PC-9 (cell line): ENCODE measurements around the gene TMEM25. TPM values are rescaled to one million over a fixed set of nuclear protein-coding genes. Genes with fewer than 3 reads are reported as not detected.

Source experiments
- BruUV-seq: library from RNA; stranded (reverse); fragments of 400-500 nt; replicated peaks from 2 replicates; lab custom pipeline; 2021; lab: Mats Ljungman, UMichigan
- CTCF ChIA-PET: fragments of 300-600 bp; sonication (Branson Sonifier 250); formaldehyde crosslinking; loops from one replicate; lab custom pipeline; 2022; ENCODE audit warnings: antibody characterized with exemption; lab: Charles Lee
- POLR2A ChIA-PET: fragments of 300-600 bp; sonication (Branson Sonifier 250); formaldehyde crosslinking; loops from one replicate; lab custom pipeline; 2022; ENCODE audit warnings: antibody characterized with exemption; ENCODE audit not compliant: unreplicated experiment; lab: Charles Lee
- DNase-seq, 2 experiments: peaks; one replicate each; pipeline versions ENCODE4 v3.0.0 to v3.0.0-alpha.2; 2015 to 2022; ENCODE audit warnings: mixed read lengths in 1 of 2
- H2AFZ ChIP-seq: fragments of 200-600 bp; sonication (generic); 2 replicates; pipeline ENCODE4 v1.8.1; 2017; ENCODE audit warnings: antibody characterized with exemption
- H3F3A ChIP-seq: fragments of 200-600 bp; sonication (generic); 2 replicates; pipeline ENCODE4 v1.8.1; 2017; ENCODE audit warnings: antibody characterized with exemption, mild to moderate bottlenecking, low read depth; ENCODE audit not compliant: insufficient read depth
- H3K27ac ChIP-seq: fragments of 200-600 bp; sonication (generic); 2 replicates; pipeline ENCODE4 v1.6.1; 2016; ENCODE audit warnings: mixed run types
- H3K27me3 ChIP-seq: fragments of 200-600 bp; sonication (generic); 2 replicates; pipeline ENCODE4 v1.6.1; 2016; ENCODE audit warnings: low read depth, mixed run types; ENCODE audit not compliant: insufficient read depth
- H3K36me3 ChIP-seq: fragments of 200-600 bp; sonication (generic); 2 replicates; pipeline ENCODE4 v1.6.1; 2016; ENCODE audit warnings: low read depth, mixed run types
- H3K4me1 ChIP-seq: fragments of 200-600 bp; sonication (generic); replicated peaks from 2 replicates; pipeline ENCODE4 v1.6.1; 2016; ENCODE audit warnings: mixed run types; ENCODE audit not compliant: insufficient read depth
- H3K4me2 ChIP-seq: fragments of 200-600 bp; sonication (generic); 2 replicates; pipeline ENCODE4 v1.6.1; 2017; ENCODE audit warnings: mixed run types
- H3K4me3 ChIP-seq: fragments of 200-600 bp; sonication (generic); 2 replicates; pipeline ENCODE4 v1.6.1; 2016; ENCODE audit warnings: mixed run types
- H3K79me2 ChIP-seq: fragments of 200-600 bp; sonication (generic); 2 replicates; pipeline ENCODE4 v1.6.1; 2017; ENCODE audit warnings: low read depth, mixed run types
- H3K9me2 ChIP-seq: fragments of 200-600 bp; sonication (generic); 2 replicates; pipeline ENCODE4 v1.8.1; 2017; ENCODE audit warnings: mild to moderate bottlenecking; ENCODE audit not compliant: insufficient read depth
- H3K9me3 ChIP-seq: fragments of 200-600 bp; sonication (generic); 2 replicates; pipeline ENCODE4 v1.8.1; 2016; ENCODE audit warnings: low read depth; ENCODE audit not compliant: insufficient read depth
- H4K20me1 ChIP-seq: fragments of 200-600 bp; sonication (generic); 2 replicates; pipeline ENCODE4 v1.8.1; 2017; ENCODE audit not compliant: insufficient read depth
- CTCF ChIP-seq: fragments of 200-600 bp; sonication (generic); conservative IDR thresholded peaks from 2 replicates; pipeline ENCODE4 v1.6.1; 2017; ENCODE audit warnings: mixed run types, antibody characterized with exemption, mild to moderate bottlenecking, moderate library complexity
- EZH2 ChIP-seq: fragments of 200-600 bp; sonication (generic); IDR thresholded peaks from 2 replicates; pipeline ENCODE4 v1.8.0; 2017; ENCODE audit warnings: antibody characterized with exemption, low read depth
- intact Hi-C: fragments of 100-400 bp; cut with micrococcal nuclease; formaldehyde crosslinking; loops from one replicate; pipeline ENCODE4 v1.10.0; 2022; ENCODE audit not compliant: unreplicated experiment
- total RNA-seq: library from RNA; stranded (reverse); gene quantifications from 2 replicates; pipeline ENCODE4 v1.2.3, GENCODE V29; 2021

TMEM25 gene
- total RNA-seq, 1 experiment from 2014 or later = 14.1 TPM

- intact Hi-C loops = no loop called here
- Histone ChIP-seq H3K9me2 (no peaks in the 10 kb centered on the region), H3K9me3 (no peaks in the 10 kb centered on the region), H3K27ac (no peak overlapping the region), H3K4me2 (no peak overlapping the region), H2AFZ (no peak overlapping the region), H3K4me1 (no peaks in the 10 kb centered on the region), H3K27me3 (no peaks in the 10 kb centered on the region), H4K20me1 (no peaks in the 10 kb centered on the region), H3F3A (peaks cover 3% of the 10 kb centered on the region), H3K4me3 (no peak overlapping the region), H3K79me2 (no peaks in the 10 kb centered on the region), H3K36me3 (no peaks in the 10 kb centered on the region)
- no peak for DNase-seq
- no peak for TF ChIP-seq EZH2
- TF ChIP-seq CTCF = no peak
- BruUV-seq = no TSS peak
- CTCF ChIA-PET = interaction anchor here (0.6 kb wide), 1 partner anchor 10 kb away, joined by 3 read pairs; no protein-coding TSS in a partner anchor
- POLR2A ChIA-PET = no interaction called here
Observed at GRCh38 chr11:118544647-118545010, 13.6 kb downstream of the TMEM25 start.

- no peaks in the 10 kb centered on the region for H4K20me1 ChIP-seq
- CTCF ChIA-PET = no interaction called here
- TF ChIP-seq CTCF (no peak), EZH2 (no peak)
Observed at GRCh38 chr11:118545533-118545932, 14.5 kb downstream of the TMEM25 start.

GRCh38 chr11:118547132-118547531 lies 16.1 kb downstream of the TMEM25 start:
- Histone ChIP-seq H3K27ac (no peak overlapping the region), H3K79me2 (no peaks in the 10 kb centered on the region), H3K4me3 (no peak overlapping the region), H3K36me3 (no peaks in the 10 kb centered on the region), H3F3A (peaks cover 3% of the 10 kb centered on the region), H2AFZ (no peak overlapping the region), H3K9me2 (no peaks in the 10 kb centered on the region), H3K4me1 (no peaks in the 10 kb centered on the region), H3K4me2 (no peak overlapping the region), H4K20me1 (no peaks in the 10 kb centered on the region), H3K27me3 (no peaks in the 10 kb centered on the region), H3K9me3 (no peaks in the 10 kb centered on the region)
- intact Hi-C loops = no loop called here
- no peak for DNase-seq
- no TSS peak for BruUV-seq
- POLR2A ChIA-PET = interaction anchor here (0.6 kb wide), 1 partner anchor 313 kb away, joined by 5 read pairs; no protein-coding TSS in a partner anchor
- CTCF ChIA-PET = no interaction called here
- TF ChIP-seq EZH2 = no peak

More at GRCh38 chr11:118545533-118545932, 14.5 kb downstream of the TMEM25 start:
- intact Hi-C loops = no loop called here
- Histone ChIP-seq H3K4me1 (no peaks in the 10 kb centered on the region), H3K4me2 (no peak overlapping the region), H2AFZ (no peak overlapping the region), H3K79me2 (no peaks in the 10 kb centered on the region), H3K9me3 (no peaks in the 10 kb centered on the region), H3K9me2 (no peaks in the 10 kb centered on the region), H3K27me3 (no peaks in the 10 kb centered on the region), H3F3A (peaks cover 3% of the 10 kb centered on the region), H3K27ac (no peak overlapping the region), H3K4me3 (no peak overlapping the region), H3K36me3 (no peaks in the 10 kb centered on the region)
- DNase-seq = no peak
- no TSS peak for BruUV-seq
- POLR2A ChIA-PET = no interaction called here

GRCh38 chr11:118552341-118552740 lies 21.3 kb downstream of the TMEM25 start:
- no peaks in the 10 kb centered on the region for H3F3A ChIP-seq
- TF ChIP-seq CTCF (no peak), EZH2 (no peak)
- no peaks in the 10 kb centered on the region for H3K4me1 ChIP-seq
- no peak overlapping the region for H3K4me3 ChIP-seq
- no peaks in the 10 kb centered on the region for H3K79me2 ChIP-seq
- H3K4me2 ChIP-seq = no peak overlapping the region
- H3K9me2 ChIP-seq = no peaks in the 10 kb centered on the region
- POLR2A ChIA-PET = no interaction called here
- no peak overlapping the region for H3K27ac ChIP-seq
- no peaks in the 10 kb centered on the region for H3K36me3 ChIP-seq
- H3K9me3 ChIP-seq = no peaks in the 10 kb centered on the region
- no peaks in the 10 kb centered on the region for H4K20me1 ChIP-seq
- CTCF ChIA-PET = no interaction called here
- no peaks in the 10 kb centered on the region for H3K27me3 ChIP-seq
- no peak for DNase-seq
- BruUV-seq = no TSS peak
- no peak overlapping the region for H2AFZ ChIP-seq
- intact Hi-C loops = no loop called here
